ENCODE results near the gene TNFRSF8.

Gene TNFRSF8

DNA sequence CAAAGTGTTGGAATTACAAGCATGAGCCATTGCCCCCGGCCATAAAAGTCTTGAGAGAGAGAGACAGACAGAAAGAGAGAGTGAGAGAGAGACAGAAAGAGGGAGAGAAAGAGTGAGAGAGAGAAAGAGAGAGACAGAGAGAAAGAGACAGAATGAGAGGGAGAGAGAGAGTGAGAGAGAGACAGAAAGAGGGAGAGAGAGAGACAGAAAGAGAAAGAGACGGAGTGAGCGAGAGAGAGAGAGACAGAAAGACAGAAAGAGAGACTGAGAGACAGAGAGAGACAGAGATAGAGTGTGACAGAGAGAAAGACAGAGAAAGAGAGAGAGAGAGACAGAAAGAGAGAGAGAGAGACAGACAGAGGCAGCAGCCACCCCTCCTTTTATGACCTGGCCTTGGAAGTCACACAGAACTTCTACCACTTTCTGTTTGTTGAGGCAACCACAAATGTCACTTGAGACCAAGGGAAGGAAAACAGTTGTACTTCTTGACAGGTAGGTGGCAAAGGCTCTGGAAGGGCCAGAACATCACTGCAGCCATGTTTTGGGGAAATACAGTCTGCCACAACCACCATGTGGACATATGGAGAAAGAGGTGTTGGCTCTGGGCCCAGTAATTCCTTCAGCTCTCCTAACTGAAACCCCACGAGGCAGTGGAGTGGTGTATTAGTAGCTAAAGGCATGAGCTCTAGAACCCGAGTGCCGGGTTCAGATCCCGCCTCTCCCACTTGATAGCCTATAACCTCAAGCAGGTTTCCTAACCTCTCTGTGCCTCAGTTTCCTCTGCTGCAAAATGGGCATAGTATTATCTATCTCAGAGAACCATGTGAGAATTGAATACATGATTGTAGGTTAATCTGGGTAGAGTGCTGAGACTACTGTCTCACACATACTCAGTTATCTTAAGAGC, 50.6 kb downstream of the TNFRSF8 start:
- H3K4me3 ChIP-seq (ENCODE audit: low read depth, low read length), result no peak overlapping the region

DNA sequence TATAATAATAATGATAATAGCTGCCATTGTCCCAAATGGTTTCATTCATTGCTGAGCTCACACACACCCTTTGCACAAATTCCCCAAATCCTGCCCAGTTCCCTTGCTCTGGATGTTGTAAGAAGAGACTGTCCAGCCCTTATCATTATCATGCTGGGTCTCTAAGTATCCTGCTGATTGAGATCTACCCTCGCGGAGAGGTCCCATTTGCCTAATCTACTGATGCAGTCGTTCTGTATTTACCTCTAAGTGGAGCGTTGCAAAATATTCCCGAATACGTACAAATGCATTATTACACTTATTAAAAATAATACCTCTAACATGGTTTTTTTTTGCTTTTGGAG, 51.2 kb downstream of the TNFRSF8 start:
- H3K4me3 ChIP-seq (ENCODE audit: low read depth, low read length), result no peak overlapping the region

GRCh38 chr1:12114916-12115315, 51.8 kb downstream of the TNFRSF8 start:
- H3K4me3 ChIP-seq (ENCODE audit: low read depth, low read length), result no peak overlapping the region

- H3K4me3 ChIP-seq (ENCODE audit: low read depth, low read length), result no peak overlapping the region
These were observed 58.3 kb downstream of the TNFRSF8 start for GRCh38 chr1:12121212-12122003.

- no peak overlapping the region for H3K4me3 ChIP-seq (ENCODE audit: low read depth, low read length)
These were observed 60.1 kb downstream of the TNFRSF8 start for GRCh38 chr1:12123172-12123571.

GRCh38 chr1:12124693-12125421, 61.8 kb downstream of the TNFRSF8 start:
- H3K4me3 ChIP-seq (ENCODE audit: low read depth, low read length), result no peak overlapping the region

GRCh38 chr1:12125422-12126355, 62.6 kb downstream of the TNFRSF8 start:
- no peak overlapping the region for H3K4me3 ChIP-seq (ENCODE audit: low read depth, low read length)

DNA sequence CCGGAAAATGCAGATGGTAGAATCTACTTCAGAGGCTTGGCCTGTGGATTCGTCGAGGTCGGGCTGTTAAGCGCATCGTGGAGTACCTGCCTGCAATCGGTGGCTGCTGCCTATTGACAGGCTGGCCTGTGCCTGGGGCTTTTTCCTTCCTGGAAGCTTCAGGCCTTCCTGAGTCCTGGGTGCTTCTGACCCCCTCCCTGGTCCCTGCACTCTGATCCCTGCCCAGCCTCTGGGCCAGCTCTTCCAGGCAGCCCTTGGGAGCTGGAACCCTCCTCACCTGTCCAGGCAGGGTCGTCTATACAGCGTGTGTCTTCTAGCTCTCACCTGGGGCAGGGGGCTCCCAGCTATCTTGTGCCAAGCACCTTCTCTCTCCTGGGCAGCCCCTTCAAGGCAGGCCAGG, 63.7 kb downstream of the TNFRSF8 start:
- H3K4me3 ChIP-seq (ENCODE audit: low read depth, low read length), result no peak overlapping the region

- H3K4me3 ChIP-seq (ENCODE audit: low read depth, low read length), result no peak overlapping the region
These were observed 64.2 kb downstream of the TNFRSF8 start for GRCh38 chr1:12127206-12127810.

DNA sequence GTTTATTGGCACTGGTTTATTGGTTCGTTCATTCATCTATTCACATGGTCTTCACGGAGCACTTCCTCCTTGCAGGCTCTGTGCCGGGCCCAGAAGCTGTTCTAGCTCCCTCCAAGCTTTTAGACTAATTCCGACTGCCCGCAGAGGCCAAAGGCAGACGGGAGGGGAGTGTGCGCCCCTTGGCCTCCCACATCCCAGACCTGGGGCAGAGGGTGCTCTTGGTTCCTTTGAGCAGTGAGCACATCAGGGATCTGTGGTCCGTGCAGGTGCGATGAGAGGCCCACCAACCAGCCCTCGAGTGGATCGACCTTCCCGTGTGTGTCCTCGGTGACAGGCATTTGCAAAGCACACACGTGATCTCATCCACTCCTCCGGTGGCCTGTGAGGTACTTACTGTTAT, 65.0 kb downstream of the TNFRSF8 start:
- H3K4me3 ChIP-seq (ENCODE audit: low read depth, low read length), result no peak overlapping the region

GRCh38 chr1:12129624-12130023, 66.5 kb downstream of the TNFRSF8 start:
- no peak overlapping the region for H3K4me3 ChIP-seq (ENCODE audit: low read depth, low read length)

DNA sequence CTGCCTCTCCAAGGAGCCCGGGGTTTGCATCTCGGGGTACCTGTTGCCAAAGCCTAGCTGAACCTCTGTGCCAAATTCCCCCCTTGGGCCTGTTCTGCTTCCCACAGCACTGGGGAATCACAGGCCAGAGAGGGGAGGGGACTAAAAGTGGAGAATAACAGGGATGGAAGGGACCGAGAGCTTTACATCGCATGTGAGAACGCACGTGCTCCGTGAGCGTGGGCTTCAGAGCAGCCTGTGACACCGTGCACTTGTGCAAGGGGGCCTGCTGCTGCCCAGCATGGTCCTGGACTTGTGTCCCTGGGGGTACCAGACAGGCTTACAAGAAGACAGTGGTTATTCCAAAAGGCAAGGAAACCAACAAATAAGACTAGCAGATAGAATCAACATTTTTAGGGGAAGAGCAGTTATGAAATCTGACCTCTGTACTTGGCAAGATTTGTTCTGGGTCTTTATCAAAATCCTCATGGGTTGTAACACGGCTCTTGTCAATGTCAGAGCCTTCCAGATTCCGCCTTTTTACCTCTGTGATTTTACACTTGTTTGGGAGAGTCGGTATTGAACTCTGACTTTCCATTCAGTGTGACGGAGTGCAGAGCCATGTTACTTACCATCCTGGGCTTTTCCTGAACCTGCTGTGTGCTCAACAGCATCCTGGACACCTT, 67.5 kb downstream of the TNFRSF8 start:
- no peak overlapping the region for H3K4me3 ChIP-seq (ENCODE audit: low read depth, low read length)

- no peak overlapping the region for H3K4me3 ChIP-seq (ENCODE audit: low read depth, low read length)
These were observed 69.0 kb downstream of the TNFRSF8 start for GRCh38 chr1:12132078-12132477.

DNA sequence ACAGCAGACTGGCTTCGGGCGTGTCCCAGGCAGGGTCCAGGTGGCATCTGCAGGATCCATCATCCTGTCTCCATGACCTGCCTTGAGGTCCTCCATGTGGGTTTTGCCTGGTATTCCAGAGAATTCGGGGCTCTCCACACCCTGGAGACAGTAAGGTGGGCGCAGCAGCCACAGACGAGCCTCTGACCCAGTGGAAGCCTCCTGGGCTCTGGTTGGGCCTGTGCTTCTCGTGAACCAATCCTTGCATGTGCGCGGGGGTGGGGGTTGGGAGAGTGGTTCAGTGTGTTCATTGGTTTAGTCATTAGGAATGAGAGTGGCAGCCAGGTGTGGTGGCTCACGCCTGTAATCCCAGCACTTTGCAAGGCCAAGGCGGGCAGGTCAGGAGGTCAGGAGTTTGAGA, 71.6 kb downstream of the TNFRSF8 start:
- H3K4me3 ChIP-seq (ENCODE audit: low read depth, low read length), result no peak overlapping the region

GRCh38 chr1:12135612-12136011, 72.5 kb downstream of the TNFRSF8 start:
- H3K4me3 ChIP-seq (ENCODE audit: low read depth, low read length), result no peak overlapping the region

- no peak overlapping the region for H3K4me3 ChIP-seq (ENCODE audit: low read depth, low read length)
These were observed 74.0 kb downstream of the TNFRSF8 start for GRCh38 chr1:12136916-12137610.

DNA sequence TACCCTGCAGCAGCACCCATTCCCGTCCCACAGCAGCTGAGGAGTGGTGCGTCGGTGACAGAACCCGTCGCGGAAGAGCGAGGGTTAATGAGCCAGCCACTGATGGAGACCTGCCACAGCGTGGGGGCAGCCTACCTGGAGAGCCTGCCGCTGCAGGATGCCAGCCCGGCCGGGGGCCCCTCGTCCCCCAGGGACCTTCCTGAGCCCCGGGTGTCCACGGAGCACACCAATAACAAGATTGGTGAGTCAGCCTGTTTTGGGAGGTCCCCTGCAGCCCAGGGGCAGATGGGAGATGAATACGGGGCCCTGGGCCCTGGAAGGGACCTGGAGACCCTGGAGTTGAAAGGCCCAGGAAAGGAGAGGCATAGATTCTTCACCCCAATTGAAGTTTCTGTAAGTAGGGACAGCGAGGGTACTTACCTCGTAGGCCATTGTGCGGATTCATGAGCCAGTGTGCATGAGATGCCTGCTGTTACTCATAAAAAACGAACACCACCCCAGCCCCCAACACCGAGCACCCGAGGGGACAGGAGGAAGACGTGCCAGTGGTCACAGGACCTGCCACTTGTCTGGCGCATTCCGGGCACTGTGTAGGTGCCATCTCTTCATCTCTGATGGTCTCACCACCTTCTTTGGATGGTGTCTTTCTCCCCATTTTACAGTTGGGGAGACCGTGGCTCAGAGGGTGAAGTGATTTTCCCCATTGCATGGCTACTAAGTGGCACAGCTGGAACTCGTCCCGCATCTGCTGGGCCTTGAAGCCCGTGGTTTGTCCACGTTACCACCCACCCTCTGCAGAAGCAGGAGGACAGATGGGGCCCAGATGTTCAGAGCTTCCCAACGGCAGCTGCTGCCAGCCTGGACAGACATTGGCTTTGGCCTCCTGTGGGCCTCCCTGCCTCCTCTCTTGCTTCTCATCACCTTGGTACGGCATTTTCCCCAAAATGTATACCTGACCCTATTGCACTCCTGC, 75.4 kb downstream of the TNFRSF8 start:
- no peak overlapping the region for H3K4me3 ChIP-seq (ENCODE audit: low read depth, low read length)

DNA sequence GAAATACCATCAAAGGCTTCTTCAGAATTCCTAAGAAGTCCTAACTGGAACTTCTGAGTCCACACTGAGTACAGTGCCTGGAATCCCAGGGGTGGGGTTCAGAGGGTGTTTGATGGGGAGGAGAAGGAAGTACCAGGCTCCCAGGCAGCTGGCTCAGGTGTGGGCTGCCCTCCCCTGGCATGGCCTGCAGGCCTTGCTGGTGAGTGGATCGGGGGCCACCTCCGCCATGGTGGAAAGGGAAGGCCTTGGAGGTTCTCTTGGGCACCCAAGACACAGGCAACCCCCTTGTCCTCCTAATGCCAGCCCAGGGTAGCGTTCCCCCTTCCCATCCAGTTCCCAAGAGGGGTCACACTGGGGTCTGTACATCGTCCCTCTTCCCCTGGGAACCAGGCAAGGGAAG, 76.9 kb downstream of the TNFRSF8 start:
- H3K4me3 ChIP-seq (ENCODE audit: low read depth, low read length), result no peak overlapping the region
